Testis (tissue), 3 donors: ENCODE data around the gene CAB39. TPM values are rescaled to one million over a fixed set of nuclear protein-coding genes. Genes with fewer than 3 reads are reported as not detected.

Experiments used
- DNase-seq: peaks from one replicate; pipeline ENCODE4 v3.0.0-alpha.2; 2019
- H3K27ac ChIP-seq, 2 donors: fragments of 200-600 bp; sonication (generic); one replicate each; pipeline ENCODE4 v1.5.1; 2019
- H3K27me3 ChIP-seq: fragments of 200-600 bp; sonication (generic); one replicate; pipeline ENCODE4 v1.5.1; 2019
- H3K36me3 ChIP-seq: fragments of 200-600 bp; sonication (generic); one replicate; pipeline ENCODE4 v1.5.1; 2017; ENCODE audit warnings: low read depth; ENCODE audit errors: missing control alignments
- H3K4me1 ChIP-seq: fragments of 200-600 bp; sonication (generic); one replicate; pipeline ENCODE4 v1.5.1; 2019
- H3K4me3 ChIP-seq, 2 donors: fragments of 200-600 bp; sonication (generic); one replicate each; pipeline ENCODE4 v1.5.1; 2017 to 2019
- H3K9me3 ChIP-seq: fragments of 200-600 bp; sonication (generic); one replicate; pipeline ENCODE4 v1.5.1; 2017
- CTCF ChIP-seq, 3 experiments: fragments of 450-650 bp in 2 of 3; fragments of 200-600 bp in 1 of 3; sonication (generic) in 1 of 3; IDR thresholded peaks; one replicate each; pipeline ENCODE4 v1.5.1; 2016 to 2019; ENCODE audit warnings: antibody characterized with exemption in 3 of 3, mild to moderate bottlenecking in 2 of 3, moderate library complexity in 1 of 3
- POLR2A ChIP-seq: fragments of 450-650 bp; IDR thresholded peaks from one replicate; pipeline ENCODE4 v1.6.1; 2017; ENCODE audit warnings: antibody characterized with exemption, mild to moderate bottlenecking, moderate library complexity
- WGBS, 2 donors: methylation state at CpG; one replicate each; pipeline ENCODE4 v1.1.5; 2018; 5-methylcytosine and 5-hydroxymethylcytosine counted together
- intact Hi-C: fragments of 100-400 bp; cut with DNase I; formaldehyde crosslinking; loops from one replicate; pipeline ENCODE4 v1.15.1; 2023; ENCODE audit warnings: low total_unique reads
- polyA plus RNA-seq: library from polyadenylated mRNA; stranded (reverse); fragments of 350-450 nt; fragmentation: Illumina TruSeq; extraction: RNeasy Lipid Tissue Mini Kit (QIAGEN cat#74804); gene quantifications from one replicate; pipeline ENCODE4 v1.2.3, GENCODE V29; 2014; ENCODE audit warnings: low read depth, low replicate concordance; ENCODE audit not compliant: insufficient read depth
- total RNA-seq, 2 donors: library from RNA; depleted of rRNA; stranded (reverse); fragments of >200 nt; gene quantifications; one replicate each; pipeline ENCODE4 v1.2.3, GENCODE V29; 2016

The CAB39 gene
- total and polyA plus RNA-seq, 3 donors from 2014 or later: 76.1 to 82.2 (median 76.8) TPM

GRCh38 chr2:230764346-230764745, 51.7 kb downstream of the CAB39 start:
- 81 to 83% methylated on average over 1 of the region's 1 CpG for WGBS, 2 donors
- Histone ChIP-seq H3K4me1 (no peaks in the 10 kb centered on the region), H3K27ac (no peak overlapping the region), H3K9me3 (no peaks in the 10 kb centered on the region), H3K36me3 (no peaks in the 10 kb centered on the region), H3K4me3 (no peak overlapping the region), H3K27me3 (no peaks in the 10 kb centered on the region)
- DNase-seq: no peak
- TF ChIP-seq CTCF (IDR thresholded peaks at IDR 0.05) (no peak), POLR2A (no peak)
- intact Hi-C loops: no loop called here

DNA sequence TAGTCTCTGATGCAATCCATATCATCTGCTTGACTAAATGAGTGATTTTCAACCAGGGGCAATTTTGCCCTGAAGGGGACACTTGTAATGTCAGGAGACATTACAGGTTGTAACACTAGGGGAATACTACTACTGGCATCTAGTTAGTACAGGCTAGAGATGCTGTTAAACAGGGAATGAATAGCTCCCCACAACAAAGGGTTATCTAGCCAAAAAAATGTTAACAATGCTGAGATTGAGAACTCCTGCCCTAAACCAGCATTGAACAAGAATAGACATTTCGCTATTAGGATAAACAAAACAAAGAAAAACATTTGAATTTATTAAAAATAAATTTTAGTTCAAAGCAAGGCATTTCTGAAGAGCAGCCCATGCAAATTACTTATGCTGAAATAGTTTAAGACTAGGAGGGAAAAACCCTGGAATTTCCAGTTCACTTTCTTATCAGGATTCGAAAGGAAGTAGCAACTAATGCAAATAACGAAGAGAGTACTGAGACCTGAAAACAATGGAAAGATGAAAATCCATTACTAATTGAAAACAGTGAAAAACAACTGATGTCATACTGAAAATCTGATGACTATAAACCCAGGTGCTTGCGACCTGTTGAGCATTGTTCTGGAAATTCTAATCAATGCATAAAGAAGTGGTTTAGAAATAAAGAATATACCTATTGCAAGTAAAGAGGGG, 53.1 kb downstream of the CAB39 start:
- Histone ChIP-seq H3K36me3 (no peaks in the 10 kb centered on the region), H3K27ac (no peak overlapping the region), H3K27me3 (no peaks in the 10 kb centered on the region), H3K4me3 (no peak overlapping the region), H3K9me3 (no peaks in the 10 kb centered on the region), H3K4me1 (no peaks in the 10 kb centered on the region)
- intact Hi-C loops: no loop called here
- DNase-seq: no peak
- 72 to 75% methylated on average over 4 of the region's 4 CpGs for WGBS, 2 donors
- no peak for TF ChIP-seq POLR2A
- no peak for TF ChIP-seq CTCF (IDR thresholded peaks at IDR 0.05)

DNA sequence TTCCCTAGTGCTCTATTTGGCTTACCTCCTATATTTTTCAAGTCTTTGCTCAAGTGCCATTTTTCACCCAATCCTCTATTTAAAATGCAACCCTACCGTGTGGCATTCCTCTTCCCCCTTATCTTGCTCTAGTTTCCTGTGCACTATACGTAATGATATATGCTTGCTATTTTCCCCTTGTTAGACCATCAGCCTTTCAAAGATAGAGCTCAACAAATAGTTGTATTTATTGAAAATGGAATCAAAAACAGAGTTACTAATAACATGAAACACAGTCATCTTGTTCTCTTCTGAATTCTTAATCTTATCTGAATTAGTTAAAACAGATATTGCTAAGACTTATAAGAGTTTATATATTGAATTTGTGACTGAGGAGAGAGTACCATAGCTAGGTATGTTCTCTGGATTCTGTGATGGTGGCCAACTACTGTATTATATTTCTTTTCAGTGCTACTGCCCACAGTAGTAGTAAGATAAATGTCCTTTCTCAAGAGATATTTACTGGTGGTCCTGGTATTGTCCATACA, 55.3 kb downstream of the CAB39 start:
- no peak for TF ChIP-seq POLR2A
- TF ChIP-seq CTCF (IDR thresholded peaks at IDR 0.05): no peak
- WGBS, 2 donors: 86 to 92% methylated on average over 2 of the region's 2 CpGs
- DNase-seq: no peak
- H3K27me3 ChIP-seq: no peaks in the 10 kb centered on the region
- H3K4me3 ChIP-seq: no peak overlapping the region
- no peaks in the 10 kb centered on the region for H3K4me1 ChIP-seq
- H3K27ac ChIP-seq: no peak overlapping the region
- no peaks in the 10 kb centered on the region for H3K36me3 ChIP-seq
- intact Hi-C loops: no loop called here
- H3K9me3 ChIP-seq: no peaks in the 10 kb centered on the region

- no peaks in the 10 kb centered on the region for H3K9me3 ChIP-seq
- no peak for DNase-seq
- H3K4me1 ChIP-seq: no peaks in the 10 kb centered on the region
- H3K27ac ChIP-seq: no peak overlapping the region
- 91 to 92% methylated on average over 3 of the region's 3 CpGs for WGBS, 2 donors
- intact Hi-C loops: no loop called here
- no peaks in the 10 kb centered on the region for H3K27me3 ChIP-seq
- H3K36me3 ChIP-seq: no peaks in the 10 kb centered on the region
- no peak for TF ChIP-seq CTCF (IDR thresholded peaks at IDR 0.05)
- TF ChIP-seq POLR2A: no peak
- H3K4me3 ChIP-seq: no peak overlapping the region
Observed at GRCh38 chr2:230770804-230771203, 58.2 kb downstream of the CAB39 start.

GRCh38 chr2:230772156-230772555, 59.5 kb downstream of the CAB39 start:
- 96 to 100% methylated on average over 2 of the region's 2 CpGs for WGBS, 2 donors
- no peak overlapping the region for H3K27ac ChIP-seq
- H3K27me3 ChIP-seq: no peaks in the 10 kb centered on the region
- H3K36me3 ChIP-seq: no peaks in the 10 kb centered on the region
- intact Hi-C loops: no loop called here
- TF ChIP-seq CTCF (IDR thresholded peaks at IDR 0.05): no peak
- no peak for TF ChIP-seq POLR2A
- DNase-seq: no peak
- no peaks in the 10 kb centered on the region for H3K9me3 ChIP-seq
- no peak overlapping the region for H3K4me3 ChIP-seq
- no peaks in the 10 kb centered on the region for H3K4me1 ChIP-seq
